ENCODE measurements around the gene CMC4. TPM values are rescaled to one million over a fixed set of nuclear protein-coding genes. Genes with fewer than 3 reads are reported as not detected.

CMC4 gene
- total and polyA plus RNA-seq, 12 donors: 16.6 to 33.5 (median 22.9) TPM

DNA sequence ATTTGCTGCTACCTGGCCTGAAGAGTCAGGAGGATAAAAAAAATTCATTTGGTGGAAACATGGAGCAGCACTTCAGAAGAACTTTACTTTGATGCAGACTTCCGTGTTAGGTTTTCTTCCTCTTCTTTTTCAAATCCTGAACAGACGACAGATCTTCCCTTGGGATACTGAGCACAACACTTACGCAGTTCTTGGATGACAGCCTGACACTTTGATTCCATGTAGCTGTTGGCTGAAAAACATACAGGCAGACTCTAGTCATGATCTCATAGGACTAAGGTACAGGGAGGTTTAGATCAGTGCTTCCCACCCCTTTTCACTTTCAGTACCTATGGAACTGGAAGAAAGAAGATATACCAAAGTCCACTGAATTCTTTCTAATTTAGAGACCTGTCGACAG is 9.2 kb downstream of the CMC4 start:
- WGBS, 2 donors: 46 to 49% methylated on average over 4 of the region's 4 CpGs
- Histone ChIP-seq H3K4me1 (peaks cover 0 to 11% (median 5%) of the 10 kb centered on the region in 9 donors), H3K4me3 (no peak overlapping the region), H3K27ac (no peak overlapping the region), H3K36me3 (peaks cover 0 to 36% (median 0%) of the 10 kb centered on the region in 9 donors), H3K27me3 (no peaks in the 10 kb centered on the region), H3K9me3 (no peaks in the 10 kb centered on the region)
- ATAC-seq (peak in 2 of 8 donors; percentile 41 to 46), DNase-seq (peak in 1 of 2 donors; percentile 12)
- intact Hi-C loops (cut with DNase I): no loop called here
- TF ChIP-seq, protein P1, sequence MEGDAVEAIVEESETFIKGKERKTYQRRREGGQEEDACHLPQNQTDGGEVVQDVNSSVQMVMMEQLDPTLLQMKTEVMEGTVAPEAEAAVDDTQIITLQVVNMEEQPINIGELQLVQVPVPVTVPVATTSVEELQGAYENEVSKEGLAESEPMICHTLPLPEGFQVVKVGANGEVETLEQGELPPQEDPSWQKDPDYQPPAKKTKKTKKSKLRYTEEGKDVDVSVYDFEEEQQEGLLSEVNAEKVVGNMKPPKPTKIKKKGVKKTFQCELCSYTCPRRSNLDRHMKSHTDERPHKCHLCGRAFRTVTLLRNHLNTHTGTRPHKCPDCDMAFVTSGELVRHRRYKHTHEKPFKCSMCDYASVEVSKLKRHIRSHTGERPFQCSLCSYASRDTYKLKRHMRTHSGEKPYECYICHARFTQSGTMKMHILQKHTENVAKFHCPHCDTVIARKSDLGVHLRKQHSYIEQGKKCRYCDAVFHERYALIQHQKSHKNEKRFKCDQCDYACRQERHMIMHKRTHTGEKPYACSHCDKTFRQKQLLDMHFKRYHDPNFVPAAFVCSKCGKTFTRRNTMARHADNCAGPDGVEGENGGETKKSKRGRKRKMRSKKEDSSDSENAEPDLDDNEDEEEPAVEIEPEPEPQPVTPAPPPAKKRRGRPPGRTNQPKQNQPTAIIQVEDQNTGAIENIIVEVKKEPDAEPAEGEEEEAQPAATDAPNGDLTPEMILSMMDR (IDR thresholded peaks at IDR 0.05): no peak

DNA sequence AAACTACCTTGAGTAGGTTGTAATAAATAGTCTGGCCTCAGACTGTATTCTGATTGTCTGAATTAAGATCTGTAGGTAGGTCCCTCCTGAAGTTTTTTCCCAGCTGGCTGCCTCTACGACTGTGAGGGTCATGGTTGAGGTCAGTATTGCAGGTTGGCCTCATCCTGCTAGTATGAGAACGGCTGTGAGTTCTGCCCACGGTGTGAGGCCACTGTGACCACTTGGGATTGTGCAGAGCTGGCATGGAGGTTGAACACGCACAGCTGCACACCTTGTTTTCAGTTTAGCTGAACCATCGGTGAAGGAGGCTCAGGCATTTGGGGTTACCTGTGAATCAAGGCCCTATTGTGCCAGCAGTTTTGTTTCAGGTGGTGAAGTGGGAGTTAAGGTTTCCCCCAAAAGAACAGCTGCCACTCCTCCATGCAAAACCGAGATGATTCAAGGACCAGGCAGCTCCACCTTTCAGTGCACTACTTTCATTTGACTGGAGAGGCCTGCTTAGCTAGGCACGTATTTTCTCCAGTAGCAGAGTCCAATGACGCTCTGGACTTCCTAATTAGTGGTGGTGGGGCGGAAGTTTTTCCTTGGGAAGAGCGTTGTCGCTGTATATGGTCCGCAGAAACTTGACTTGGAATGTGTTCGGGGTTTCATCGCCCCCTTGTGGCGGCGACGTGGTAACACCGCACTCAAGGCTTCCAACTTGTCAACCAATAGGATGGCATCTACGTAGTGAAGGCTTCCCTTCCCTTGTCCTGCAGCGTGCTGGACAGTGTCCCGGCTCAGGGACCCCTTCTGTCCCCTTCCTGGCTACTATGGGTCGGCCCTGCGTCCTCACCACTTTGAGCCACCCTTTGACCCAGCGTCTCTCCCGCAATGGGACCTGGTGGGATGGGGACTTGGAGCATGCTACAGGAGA is 13.8 kb downstream of the CMC4 start:
- ATAC-seq (peak; percentile 85 to 97 (median 94)), DNase-seq (peak; percentile 50 to 61)
- peaks cover 0 to 13% (median 6%) of the 10 kb centered on the region in 9 donors for H3K4me1 ChIP-seq
- TF ChIP-seq, protein P1 (IDR thresholded peaks at IDR 0.05): peak; percentile 47 to 82 (median 77)
- 13 to 15% methylated on average over 23 to 25 of the region's 25 CpGs for WGBS, 2 donors
- intact Hi-C loops (cut with DNase I): loop anchor here in 9 of 10 donors (1.0 to 10.0 kb wide), 7 partner anchors 62 to 162 kb away; no protein-coding TSS in a partner anchor
- H3K27me3 ChIP-seq: no peaks in the 10 kb centered on the region
- H3K36me3 ChIP-seq: peaks cover 0 to 63% (median 0%) of the 10 kb centered on the region in 9 donors
- peak overlapping the region in 7 of 10 donors; percentile 19 to 58 (median 41) for H3K27ac ChIP-seq
- peak overlapping the region in 3 of 10 donors; percentile 13 to 28 (median 27) for H3K4me3 ChIP-seq
- H3K9me3 ChIP-seq: no peaks in the 10 kb centered on the region

DNA sequence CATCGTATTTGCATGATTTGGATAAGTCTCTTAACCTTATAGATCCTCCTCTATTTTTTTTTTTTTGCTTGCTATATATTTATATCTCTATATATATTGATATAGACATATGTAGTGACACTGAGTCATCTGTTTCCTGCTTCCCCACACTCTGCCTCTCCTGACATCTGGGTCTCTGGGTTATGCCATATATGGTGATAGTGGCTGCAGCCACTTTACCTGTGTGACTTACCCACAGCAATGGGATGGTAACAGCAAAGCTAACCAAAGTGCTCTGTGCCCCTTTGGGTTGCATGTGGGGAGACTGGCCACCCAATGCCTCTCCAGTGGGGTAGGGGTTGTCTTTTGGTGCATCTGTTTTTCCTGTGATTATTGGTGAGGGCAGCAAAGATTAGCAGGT is 14.5 kb downstream of the CMC4 start:
- Histone ChIP-seq H3K27ac (peak overlapping the region in 5 of 10 donors; percentile 19 to 58 (median 41)), H3K9me3 (no peaks in the 10 kb centered on the region), H3K36me3 (peaks cover 0 to 65% (median 0%) of the 10 kb centered on the region in 9 donors), H3K27me3 (no peaks in the 10 kb centered on the region), H3K4me1 (peaks cover 0 to 13% (median 6%) of the 10 kb centered on the region in 9 donors), H3K4me3 (no peak overlapping the region)
- ATAC-seq: no peak
- TF ChIP-seq, protein P1 (IDR thresholded peaks at IDR 0.05): no peak
- no peak for DNase-seq
- intact Hi-C loops (cut with DNase I): loop anchor here in 8 of 10 donors (2.0 to 10.0 kb wide), 6 partner anchors 62 to 162 kb away; no protein-coding TSS in a partner anchor
- WGBS, 2 donors: 93% methylated on average over 1 of the region's 1 CpG

DNA sequence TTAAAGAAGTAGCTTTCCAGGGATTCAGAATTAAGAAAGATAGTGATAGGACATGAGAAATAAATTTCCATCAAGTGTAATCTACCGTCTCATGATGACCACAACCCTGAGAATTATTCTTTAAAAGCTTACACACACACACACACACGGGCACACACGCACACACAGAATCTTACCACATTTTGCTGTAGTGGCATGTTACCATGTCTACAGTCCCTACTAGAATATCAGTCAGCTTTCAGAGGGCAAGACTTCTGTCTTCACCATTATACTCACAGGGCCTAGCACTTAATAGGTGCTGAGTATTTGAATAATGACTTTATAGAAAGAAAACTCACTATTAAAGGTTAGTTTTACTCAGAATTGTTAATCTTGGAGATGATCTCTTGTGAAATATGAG is 15.4 kb downstream of the CMC4 start:
- H3K9me3 ChIP-seq: no peaks in the 10 kb centered on the region
- ATAC-seq (no peak), DNase-seq (no peak)
- H3K4me3 ChIP-seq: no peak overlapping the region
- no peak overlapping the region for H3K27ac ChIP-seq
- WGBS, 2 donors: 86 to 87% methylated on average over 3 of the region's 3 CpGs
- peaks cover 0 to 64% (median 0%) of the 10 kb centered on the region in 9 donors for H3K36me3 ChIP-seq
- intact Hi-C loops (cut with DNase I): loop anchor here in 8 of 10 donors (5.0 to 10.0 kb wide), 5 partner anchors 61 to 161 kb away; no protein-coding TSS in a partner anchor
- H3K27me3 ChIP-seq: no peaks in the 10 kb centered on the region
- H3K4me1 ChIP-seq: peaks cover 0 to 13% (median 6%) of the 10 kb centered on the region in 9 donors
- TF ChIP-seq, protein P1 (IDR thresholded peaks at IDR 0.05): no peak
